ENCODE results near the gene DRD1.

The DRD1 gene

GRCh38 chr5:175464074-175464941 lies 20.3 kb upstream of the DRD1 start:
- TF ChIP-seq CTCF (conservative IDR thresholded peaks at IDR 0.05; ENCODE audit: low read depth, low read length), result peak; percentile 89
- peak; percentile 61 for DNase-seq (ENCODE audit: low read depth)
- no peak overlapping the region for H3K4me3 ChIP-seq (ENCODE audit: low read depth, low read length)

- TF ChIP-seq CTCF (conservative IDR thresholded peaks at IDR 0.05; ENCODE audit: low read depth, low read length), result no peak
- DNase-seq (ENCODE audit: low read depth), result no peak
Observed at GRCh38 chr5:175463641-175464040, 19.7 kb upstream of the DRD1 start.

GRCh38 chr5:175461370-175461769 lies 17.4 kb upstream of the DRD1 start:
- TF ChIP-seq CTCF (conservative IDR thresholded peaks at IDR 0.05; ENCODE audit: low read depth, low read length), result no peak
- no peak overlapping the region for H3K4me3 ChIP-seq (ENCODE audit: low read depth, low read length)
- no peak for DNase-seq (ENCODE audit: low read depth)

More at GRCh38 chr5:175463641-175464040, 19.7 kb upstream of the DRD1 start:
- no peak overlapping the region for H3K4me3 ChIP-seq (ENCODE audit: low read depth, low read length)

- TF ChIP-seq CTCF (conservative IDR thresholded peaks at IDR 0.05; ENCODE audit: low read depth, low read length), result no peak
- no peak overlapping the region for H3K4me3 ChIP-seq (ENCODE audit: low read depth, low read length)
- no peak for DNase-seq (ENCODE audit: low read depth)
Observed at GRCh38 chr5:175460552-175460951, 16.6 kb upstream of the DRD1 start.

- peak; percentile 55 for TF ChIP-seq CTCF (conservative IDR thresholded peaks at IDR 0.05; ENCODE audit: low read depth, low read length)
- H3K4me3 ChIP-seq (ENCODE audit: low read depth, low read length), result no peak overlapping the region
- peak; percentile 43 for DNase-seq (ENCODE audit: low read depth)
Observed at GRCh38 chr5:175460126-175460525, 16.1 kb upstream of the DRD1 start.

GRCh38 chr5:175457466-175457865 lies 13.5 kb upstream of the DRD1 start:
- no peak overlapping the region for H3K4me3 ChIP-seq (ENCODE audit: low read depth, low read length)
- TF ChIP-seq CTCF (conservative IDR thresholded peaks at IDR 0.05; ENCODE audit: low read depth, low read length), result no peak
- no peak for DNase-seq (ENCODE audit: low read depth)

Data from choroid plexus epithelial cell (primary cell).